Activated effector memory CD4-positive, alpha-beta T cell treated with anti-CD3 and anti-CD28 coated beads, Interleukin-2, amount 50 U/mL, for 16 hours (primary cell): ENCODE results near the gene EIF4E3.

Experiments
- DNase-seq: peaks from one replicate; pipeline ENCODE4 v3.0.0-alpha.2; 2020

Gene EIF4E3

DNA sequence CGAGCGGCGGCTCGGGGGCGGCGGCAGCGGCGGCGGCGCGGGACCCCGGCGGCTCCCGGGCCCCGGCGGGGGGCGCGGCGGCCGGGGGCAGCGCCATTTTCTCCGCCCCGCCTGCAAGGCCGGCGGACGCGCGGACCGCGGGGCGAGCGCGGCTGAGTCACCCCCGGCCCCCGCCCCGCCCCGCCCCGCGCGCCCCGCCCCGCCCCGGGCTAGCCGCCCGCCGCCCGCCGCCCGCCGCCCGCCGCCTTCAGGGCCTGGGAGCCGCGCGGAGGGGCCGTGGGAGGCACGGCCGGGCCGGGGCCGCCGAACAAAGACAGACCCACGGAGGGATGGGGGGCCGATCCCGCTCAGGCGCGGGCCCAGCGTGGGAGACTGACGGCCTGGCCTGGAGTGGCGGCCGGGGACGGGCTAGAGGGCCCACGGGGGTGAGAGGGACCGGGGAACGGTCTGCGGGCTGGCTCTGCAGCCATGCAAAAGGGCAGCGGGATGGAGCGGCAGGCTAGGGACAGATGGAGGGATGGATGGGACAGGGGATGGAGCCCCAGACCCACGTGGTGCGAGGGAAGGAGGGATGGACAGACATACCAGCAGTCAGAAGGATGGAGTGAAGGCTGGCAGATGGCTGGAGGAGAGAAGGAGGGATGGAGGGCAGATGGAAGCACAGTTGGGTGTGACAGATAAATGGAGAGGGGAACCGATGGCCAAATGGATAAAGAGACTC, at the start of gene EIF4E3:
Gene EIF4E3, minus strand, starts transcription at position 132 of the 721 bp plus-strand sequence. Its CDS starts 35 bp downstream, at position 97.
- peak; percentile 80 for DNase-seq

DNA sequence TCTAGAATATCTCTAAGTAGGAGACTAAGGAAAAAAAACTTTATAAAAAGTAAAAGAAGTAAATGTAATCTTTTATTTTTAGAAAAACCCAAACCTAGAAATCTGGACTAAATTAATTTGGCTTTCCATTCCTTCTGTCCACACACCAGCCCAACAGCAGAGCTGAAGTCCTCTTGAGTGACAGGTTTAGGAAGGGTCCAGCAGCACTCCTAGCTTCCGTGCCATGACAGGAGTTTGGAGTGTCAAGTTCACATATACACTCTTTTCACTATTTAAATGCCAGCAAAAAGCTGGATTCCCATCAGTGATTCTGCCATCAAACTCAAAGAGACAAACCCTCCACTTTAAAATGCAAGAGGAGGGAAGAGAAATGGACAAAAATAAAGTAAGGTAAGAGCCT, 46.7 kb upstream of the EIF4E3 start:
- DNase-seq = no peak

DNA sequence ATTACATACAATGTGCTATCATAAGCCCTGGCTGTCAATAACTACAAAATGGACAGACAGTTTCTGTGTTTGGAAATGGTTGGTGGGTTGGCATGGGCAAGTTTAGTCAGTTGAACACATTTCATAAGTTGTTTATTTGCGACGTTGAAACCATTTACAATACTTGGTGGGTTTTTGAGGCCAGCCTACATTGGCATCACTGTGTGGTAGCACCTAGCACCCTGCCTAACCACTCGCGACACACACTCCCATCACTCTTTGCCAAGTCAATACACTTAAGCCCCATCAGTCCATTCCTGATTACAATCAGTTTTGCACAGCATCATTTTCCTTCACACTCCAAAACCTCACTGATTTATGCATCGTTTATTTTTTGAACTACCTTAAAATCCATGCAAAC, 45.9 kb upstream of the EIF4E3 start:
- DNase-seq = no peak

DNA sequence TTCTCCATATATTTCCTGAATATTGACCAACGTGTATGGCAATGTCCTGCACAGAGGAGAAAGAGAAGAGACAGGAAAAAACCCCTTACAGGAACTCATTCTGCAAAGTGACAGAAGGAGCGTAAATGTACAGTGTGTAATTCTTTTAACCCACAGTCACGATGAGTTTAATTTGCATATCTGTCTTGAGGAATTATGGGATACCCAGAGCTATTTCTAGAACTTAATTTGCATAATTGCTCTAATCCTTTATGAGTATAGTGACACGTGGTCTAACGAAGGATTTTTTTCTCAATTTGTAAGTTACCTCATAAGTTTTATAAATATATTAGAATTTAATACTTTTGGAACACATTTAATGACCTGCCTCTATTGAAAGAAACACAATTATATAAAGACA, 38.2 kb upstream of the EIF4E3 start:
- DNase-seq = no peak

DNA sequence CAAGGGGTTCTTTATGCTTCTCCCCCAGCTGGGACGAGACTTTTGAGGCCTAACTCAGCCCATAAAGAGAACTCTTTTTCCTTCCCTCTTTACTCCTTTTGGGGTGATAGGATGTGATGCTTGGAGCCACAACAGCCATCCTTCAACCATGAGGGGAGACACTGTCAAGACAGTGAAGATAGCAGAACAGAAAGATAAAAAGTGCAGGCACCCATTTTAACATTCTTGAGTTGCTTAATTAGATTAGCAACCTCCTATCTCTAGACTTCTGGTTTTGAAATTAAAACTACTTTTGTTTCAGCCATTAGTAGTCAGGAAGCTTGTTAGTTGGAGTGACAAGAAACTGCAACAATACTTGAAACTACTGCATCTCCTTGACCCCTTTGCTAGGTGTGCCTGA, 34.9 kb upstream of the EIF4E3 start:
- DNase-seq = no peak

DNA sequence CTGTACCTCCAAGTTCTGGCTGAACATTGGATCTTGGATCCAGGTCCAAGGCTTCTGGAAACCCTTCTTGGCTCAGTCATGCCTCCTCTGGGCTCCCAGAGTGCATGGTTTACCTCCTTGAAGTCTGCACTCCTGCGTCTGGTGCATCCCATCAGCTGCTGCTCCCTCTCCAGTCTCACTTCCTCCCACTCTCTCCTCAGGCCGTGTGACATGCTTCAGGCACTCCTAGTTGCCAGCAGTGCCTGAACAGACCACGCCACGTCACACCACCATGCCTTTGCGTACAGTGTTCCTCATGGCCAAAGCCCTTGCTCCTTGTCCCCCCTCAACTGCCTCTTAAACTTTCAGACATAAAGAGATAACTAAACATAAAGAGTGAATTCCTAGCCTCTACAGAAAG, 34.2 kb upstream of the EIF4E3 start:
- DNase-seq = no peak

DNA sequence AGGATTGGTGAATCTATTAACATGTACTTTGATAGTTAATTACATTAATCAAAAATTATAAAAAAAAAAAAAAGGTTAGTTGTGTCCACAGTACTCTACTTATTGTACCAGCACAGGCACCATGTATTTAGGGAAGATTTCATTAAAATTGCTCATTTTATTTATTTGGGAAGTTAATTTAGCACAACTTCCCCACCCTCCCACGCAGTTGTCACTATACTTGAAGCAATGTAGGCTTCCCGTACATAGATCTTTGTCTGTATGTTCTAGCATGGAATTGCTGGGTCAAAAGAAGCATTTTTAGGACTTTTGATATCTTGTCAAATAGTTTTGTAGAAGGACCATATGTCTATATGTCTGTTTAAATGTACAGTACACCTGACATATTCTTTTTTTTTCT, 32.9 kb upstream of the EIF4E3 start:
- no peak for DNase-seq

DNA sequence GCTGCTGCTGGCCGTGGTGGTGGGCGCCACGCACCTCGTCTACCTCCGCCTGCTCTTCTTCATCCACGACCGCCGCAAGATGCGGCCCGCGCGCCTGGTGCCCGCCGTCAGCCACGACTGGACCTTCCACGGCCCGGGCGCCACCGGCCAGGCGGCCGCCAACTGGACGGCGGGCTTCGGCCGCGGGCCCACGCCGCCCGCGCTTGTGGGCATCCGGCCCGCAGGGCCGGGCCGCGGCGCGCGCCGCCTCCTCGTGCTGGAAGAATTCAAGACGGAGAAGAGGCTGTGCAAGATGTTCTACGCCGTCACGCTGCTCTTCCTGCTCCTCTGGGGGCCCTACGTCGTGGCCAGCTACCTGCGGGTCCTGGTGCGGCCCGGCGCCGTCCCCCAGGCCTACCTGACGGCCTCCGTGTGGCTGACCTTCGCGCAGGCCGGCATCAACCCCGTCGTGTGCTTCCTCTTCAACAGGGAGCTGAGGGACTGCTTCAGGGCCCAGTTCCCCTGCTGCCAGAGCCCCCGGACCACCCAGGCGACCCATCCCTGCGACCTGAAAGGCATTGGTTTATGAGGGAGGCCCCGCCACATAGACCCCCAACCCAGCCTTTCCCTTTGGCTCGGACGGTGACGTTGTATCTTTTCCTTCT, 29.5 kb upstream of the EIF4E3 start:
- DNase-seq = no peak

DNA sequence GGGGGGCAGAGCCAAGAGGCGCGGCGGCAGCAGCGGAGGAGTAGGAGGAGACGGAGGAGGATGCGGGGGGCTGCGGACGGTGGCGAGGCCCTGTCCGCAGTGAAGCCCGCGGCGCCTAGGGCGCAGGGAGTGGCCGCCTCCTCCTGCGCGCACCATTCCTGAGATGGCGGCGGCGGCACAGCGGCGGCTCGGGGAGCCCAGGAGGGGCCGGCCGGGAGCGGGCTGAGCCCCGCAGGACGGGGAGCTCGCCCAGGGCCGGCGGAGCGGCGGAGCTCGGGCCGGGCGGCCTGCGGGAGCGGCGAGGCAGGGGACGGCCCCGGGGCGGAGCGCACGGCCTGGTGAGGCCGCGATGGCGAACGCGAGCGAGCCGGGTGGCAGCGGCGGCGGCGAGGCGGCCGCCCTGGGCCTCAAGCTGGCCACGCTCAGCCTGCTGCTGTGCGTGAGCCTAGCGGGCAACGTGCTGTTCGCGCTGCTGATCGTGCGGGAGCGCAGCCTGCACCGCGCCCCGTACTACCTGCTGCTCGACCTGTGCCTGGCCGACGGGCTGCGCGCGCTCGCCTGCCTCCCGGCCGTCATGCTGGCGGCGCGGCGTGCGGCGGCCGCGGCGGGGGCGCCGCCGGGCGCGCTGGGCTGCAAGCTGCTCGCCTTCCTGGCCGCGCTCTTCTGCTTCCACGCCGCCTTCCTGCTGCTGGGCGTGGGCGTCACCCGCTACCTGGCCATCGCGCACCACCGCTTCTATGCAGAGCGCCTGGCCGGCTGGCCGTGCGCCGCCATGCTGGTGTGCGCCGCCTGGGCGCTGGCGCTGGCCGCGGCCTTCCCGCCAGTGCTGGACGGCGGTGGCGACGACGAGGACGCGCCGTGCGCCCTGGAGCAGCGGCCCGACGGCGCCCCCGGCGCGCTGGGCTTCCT, 28.8 kb upstream of the EIF4E3 start, which contains the start of gene GPR27:
Gene GPR27, plus strand, starts transcription at position 155 of the 909 bp plus-strand sequence. Its CDS starts 195 bp downstream, at position 350.
- peak; percentile 68 for DNase-seq

DNA sequence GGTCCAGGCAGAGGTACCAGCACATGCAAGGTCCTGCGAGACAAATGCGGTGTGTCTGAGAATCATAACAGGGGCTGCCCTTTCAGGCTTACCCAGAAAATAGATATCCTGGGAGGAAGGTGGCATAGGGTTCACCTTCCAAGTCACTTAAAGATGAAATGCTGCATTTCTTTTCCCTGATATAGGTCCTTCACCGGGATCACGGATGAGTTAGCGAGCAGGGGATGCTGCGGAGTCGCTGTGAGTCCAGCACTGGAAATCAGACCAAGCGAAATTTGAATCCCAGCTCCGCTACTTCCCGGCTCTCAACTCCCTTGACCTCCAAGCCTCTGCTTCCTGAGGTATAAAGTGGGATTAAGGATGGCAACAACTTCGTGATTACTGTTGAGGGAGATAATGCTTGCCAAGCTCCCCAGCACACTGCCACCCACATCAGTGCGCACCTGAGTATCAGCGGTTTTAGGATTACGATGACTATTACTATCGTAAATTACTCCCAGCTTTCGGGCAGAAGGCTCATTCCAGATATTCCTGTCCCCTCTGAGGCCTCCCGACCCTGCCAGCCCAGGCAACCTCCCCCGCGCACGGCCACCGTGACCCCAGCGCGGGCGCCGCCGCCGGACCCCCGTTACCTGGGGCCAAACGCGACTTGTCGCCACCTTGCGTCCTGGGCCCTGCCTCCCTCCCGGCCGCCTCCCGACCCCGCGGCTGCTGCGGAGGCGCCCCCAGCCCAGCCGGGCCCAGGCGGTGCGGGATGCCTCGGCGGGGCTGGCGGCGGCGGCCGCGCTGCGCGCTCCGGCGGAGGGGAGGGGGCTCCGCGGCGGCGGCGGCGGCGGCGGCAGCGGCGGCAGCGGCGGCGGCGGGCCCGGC, 27.9 kb upstream of the EIF4E3 start:
- DNase-seq = no peak

DNA sequence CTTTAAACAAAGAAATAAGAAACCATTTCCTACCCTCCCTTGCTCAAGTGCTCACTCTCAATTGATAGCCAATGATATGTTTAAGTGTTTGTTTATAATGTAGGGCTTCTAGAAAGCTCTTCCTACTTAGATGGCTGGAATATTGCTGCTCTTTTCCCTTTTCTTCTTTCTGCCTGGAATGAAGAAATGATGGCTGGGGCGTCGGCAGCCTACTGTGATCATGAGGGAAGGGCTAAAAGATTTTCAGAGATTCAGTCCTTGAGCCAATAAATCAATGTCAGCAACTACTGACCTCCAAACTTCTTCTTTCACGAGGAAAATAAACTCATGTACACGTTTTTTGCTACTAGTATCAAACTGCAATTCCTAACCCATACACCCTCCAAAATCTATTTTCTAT, 26.4 kb upstream of the EIF4E3 start:
- no peak for DNase-seq

DNA sequence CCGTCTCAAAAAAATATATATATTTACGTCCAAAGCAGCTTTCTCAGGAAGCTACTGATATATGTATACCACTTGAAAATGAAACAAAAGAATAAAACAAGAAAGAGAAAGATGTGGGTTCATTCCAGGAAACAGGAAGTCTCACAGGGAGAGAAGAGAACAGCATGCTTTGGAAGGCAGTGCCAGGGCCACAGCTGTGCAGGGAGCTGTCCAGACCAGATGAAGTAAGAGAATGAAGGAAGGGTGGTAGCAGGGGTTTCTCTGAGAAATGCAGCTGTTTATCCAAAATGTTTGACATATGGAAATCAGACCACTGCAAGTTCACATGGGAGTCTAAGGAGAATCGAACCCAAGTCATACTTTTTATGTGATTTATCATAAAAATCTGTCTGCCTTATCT, 19.5 kb upstream of the EIF4E3 start:
- no peak for DNase-seq

DNA sequence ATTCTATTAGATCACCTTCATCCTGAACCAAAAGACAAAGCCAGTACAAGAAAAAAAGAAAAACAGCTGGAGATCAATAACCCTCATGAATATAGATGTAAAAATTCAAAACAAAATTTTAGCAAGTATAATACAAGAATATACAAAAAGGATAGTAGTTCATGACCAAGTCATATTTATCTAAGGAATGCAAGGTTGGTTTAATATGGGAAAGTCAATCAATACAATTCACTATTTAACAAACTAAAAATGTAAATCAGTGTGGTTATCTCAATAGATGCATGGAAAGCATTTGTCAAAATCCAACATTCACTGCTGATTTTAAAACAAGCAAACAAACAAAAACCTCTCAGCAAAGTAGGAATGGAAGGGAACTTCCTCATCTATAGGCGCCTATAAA, 17.4 kb upstream of the EIF4E3 start:
- no peak for DNase-seq

DNA sequence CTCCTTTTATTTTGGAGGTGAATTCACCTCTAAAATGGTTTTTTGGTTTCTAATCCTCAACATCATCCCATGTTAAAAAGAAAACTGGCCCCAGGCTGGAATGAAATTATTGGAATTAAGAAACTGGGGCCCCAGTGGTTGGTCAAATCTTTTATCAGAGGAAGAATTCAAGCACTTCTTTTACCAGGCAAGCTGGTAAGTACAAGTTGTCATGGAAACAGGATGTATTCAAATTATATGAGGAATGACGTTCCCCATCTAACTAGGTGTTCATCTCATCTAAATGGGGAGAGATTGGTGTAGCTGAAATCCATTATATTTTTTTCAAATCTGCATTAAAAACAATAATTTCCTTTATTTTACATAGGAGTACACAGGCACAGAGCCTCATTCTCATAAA, 9.7 kb upstream of the EIF4E3 start:
- no peak for DNase-seq

DNA sequence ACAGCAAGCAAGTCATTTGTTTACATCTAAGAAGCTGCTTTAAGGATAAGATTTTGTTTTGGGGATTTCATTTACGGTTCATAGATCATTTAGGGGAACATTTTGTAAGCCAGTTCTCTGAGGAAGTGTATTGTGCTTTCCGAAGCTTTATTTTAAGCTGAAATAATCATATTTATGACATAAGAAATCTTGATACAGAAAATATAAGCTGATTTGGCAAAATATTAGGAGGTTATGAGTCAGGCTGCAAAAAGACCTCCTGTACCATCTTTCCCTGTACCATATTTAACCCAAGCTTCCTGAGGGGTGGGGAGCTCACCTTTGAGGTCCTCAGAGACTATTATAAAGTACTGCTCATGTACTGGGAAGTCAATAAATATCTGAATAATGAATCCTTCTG, 8.1 kb upstream of the EIF4E3 start:
- no peak for DNase-seq

DNA sequence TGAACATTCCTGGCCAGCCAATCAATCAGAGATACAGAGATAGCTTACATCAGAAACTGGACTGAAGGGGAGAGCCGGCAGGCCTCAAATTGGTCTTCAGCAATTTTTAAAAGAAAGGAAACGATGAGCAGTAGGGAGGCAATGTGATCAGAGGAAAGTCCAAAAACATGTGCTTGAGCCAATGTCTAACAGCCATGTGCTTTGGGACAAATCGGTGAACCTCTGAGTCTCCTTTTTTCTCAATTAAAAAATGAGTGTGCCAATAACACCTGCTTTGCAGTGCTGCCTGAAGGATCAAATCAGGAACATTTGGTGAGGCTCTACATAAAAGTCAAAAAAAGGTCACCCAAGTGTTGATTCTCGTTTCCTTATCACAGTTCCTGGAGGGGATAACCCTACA, 7.4 kb upstream of the EIF4E3 start:
- no peak for DNase-seq

DNA sequence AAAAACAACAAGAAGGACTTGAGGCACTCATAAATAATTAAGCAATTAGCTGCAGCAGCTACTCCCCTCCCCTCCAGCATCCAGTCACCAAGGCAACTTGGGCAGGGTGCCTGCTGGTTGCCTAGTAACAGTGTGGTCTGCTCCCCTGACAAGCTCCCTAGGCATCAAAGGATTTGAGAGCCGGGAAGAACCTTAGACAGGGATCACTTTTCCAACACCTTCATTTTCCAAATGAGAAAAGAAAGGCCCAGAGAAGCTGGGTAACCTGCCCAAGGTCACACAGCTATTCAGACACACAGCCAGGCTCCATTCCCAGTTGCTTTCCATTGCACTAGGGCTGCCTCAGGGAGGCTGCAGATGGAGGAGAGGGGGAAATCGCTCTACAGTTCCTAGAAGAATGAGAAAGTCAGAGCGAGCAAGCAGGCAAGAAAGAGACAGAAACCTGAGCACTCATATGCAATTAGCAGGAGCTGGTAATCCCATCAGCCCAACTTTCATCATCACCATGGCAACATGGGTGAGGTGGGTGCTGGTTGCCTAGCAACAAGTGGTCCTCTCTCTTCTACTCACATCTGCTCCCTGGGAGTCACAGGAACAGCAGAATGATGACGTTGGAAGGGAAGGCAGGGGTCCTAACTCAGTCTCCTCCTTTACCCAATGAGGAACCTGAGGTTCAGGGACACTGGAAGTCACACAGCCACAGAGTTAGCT, 3.6 kb upstream of the EIF4E3 start:
- DNase-seq = no peak

DNA sequence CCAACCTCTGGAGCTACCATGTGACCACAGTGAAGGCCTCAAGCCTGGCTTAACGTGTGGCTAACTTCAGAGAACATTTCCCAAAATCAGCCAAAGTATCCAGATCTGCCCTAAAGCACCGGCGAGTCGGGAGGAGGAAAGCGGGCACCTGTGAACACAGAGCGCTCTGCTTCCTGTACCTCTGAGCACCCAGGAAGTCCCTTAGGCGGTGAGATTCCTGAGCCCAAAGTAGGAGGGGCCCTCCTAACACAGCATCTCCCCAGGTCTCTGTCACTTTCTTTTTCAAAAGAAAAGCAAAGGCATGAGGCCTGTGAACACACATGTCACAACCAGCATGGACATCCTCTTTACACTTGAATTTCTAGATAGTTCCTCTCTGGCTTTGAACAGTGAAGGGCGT, 944 bp upstream of the EIF4E3 start:
- DNase-seq = peak; percentile 83

DNA sequence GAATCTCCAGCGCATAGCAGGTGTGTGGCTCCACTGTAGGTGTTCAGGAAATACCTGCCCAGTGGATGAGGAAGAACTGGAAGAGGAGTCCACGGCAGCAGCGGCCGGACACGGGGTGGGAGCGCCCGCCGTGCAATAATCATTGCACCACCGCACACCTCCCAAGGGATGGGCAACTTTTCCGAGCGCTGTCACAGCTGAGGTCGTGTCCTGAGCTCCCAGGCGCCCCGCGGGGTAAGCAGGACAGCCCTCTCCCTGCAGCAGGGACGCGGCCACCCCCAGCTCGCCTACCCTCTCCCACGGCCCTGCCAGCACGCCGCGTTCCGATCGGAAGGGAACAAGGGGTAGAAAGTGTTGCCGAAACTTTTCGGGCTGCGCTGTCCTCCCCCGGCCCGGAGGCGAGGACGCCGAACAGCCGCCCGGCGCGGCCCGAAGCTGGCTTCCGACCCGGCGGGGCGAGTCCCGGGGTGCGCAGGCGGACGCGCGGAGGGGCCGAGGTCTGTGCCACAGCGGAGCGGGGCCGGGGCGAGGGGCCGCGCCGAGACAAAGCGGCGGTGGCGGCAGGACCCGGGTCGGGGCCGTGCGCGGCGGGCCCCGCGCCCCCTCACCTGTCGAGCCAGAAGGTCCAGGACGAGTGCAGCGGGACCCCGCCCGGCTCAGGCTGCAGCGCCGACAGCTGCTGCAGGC, 475 bp downstream of the EIF4E3 start:
- peak; percentile 78 for DNase-seq

DNA sequence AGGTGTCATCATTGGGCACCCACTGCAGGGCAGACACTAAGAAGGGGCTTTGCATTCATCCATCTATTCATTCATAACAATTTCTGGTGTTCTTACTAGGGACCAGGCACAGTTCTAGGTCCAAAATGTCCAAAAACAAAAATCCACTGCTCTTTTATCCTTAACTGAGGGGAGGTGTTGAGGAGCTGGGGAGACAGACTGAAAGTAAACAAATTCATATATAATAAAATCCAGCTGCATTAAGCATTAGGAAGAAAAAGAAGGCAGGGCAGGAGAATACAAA, 1.1 kb downstream of the EIF4E3 start:
- no peak for DNase-seq

DNA sequence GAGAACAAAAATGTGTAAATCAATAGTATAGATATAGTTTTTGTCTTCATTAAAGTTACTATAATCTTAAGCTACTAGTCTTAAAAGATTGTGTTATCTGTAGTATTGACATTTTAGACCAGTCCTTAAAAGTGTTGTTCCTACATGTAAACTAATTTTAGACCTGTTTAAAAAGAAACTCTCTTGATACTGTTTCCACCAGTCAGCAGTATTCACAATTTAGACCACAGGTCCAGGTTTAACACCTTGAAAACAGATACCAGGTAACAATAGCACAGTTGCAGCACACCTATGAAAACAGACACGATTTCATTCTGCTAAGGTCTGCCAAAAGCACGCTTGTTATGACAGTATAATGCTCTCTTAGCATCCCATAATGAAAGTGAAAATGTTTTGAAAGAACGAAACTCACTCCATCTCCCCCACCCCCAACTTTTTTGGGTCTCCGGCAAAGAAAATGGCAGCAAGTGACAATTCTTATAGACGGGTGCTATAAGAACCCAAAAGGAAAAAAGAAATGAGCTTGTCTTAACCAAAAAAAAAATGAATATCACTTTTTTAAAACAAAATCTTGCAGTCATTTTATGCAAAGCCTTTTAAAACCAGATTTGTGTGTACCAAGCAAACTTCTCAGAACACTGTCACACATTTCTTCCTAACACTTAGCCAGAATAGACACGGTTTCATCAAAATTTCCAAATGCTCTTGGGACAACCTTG, 1.6 kb downstream of the EIF4E3 start:
- peak; percentile 79 for DNase-seq
